Testis (tissue), 3 donors: ENCODE data around the gene CIB4. TPM values are rescaled to one million over a fixed set of nuclear protein-coding genes. Genes with fewer than 3 reads are reported as not detected.

Source experiments
- DNase-seq: peaks from one replicate; pipeline ENCODE4 v3.0.0-alpha.2; 2019
- H3K27ac ChIP-seq, 2 donors: fragments of 200-600 bp; sonication (generic); one replicate each; pipeline ENCODE4 v1.5.1; 2019
- H3K27me3 ChIP-seq: fragments of 200-600 bp; sonication (generic); one replicate; pipeline ENCODE4 v1.5.1; 2019
- H3K36me3 ChIP-seq: fragments of 200-600 bp; sonication (generic); one replicate; pipeline ENCODE4 v1.5.1; 2017; ENCODE audit warnings: low read depth; ENCODE audit errors: missing control alignments
- H3K4me1 ChIP-seq: fragments of 200-600 bp; sonication (generic); one replicate; pipeline ENCODE4 v1.5.1; 2019
- H3K4me3 ChIP-seq, 2 donors: fragments of 200-600 bp; sonication (generic); one replicate each; pipeline ENCODE4 v1.5.1; 2017 to 2019
- H3K9me3 ChIP-seq: fragments of 200-600 bp; sonication (generic); one replicate; pipeline ENCODE4 v1.5.1; 2017
- POLR2A ChIP-seq: fragments of 450-650 bp; IDR thresholded peaks from one replicate; pipeline ENCODE4 v1.6.1; 2017; ENCODE audit warnings: antibody characterized with exemption, mild to moderate bottlenecking, moderate library complexity
- WGBS, 2 donors: methylation state at CpG; one replicate each; pipeline ENCODE4 v1.1.5; 2018; 5-methylcytosine and 5-hydroxymethylcytosine counted together
- intact Hi-C: fragments of 100-400 bp; cut with DNase I; formaldehyde crosslinking; loops from one replicate; pipeline ENCODE4 v1.15.1; 2023; ENCODE audit warnings: low total_unique reads
- polyA plus RNA-seq: library from polyadenylated mRNA; stranded (reverse); fragments of 350-450 nt; fragmentation: Illumina TruSeq; extraction: RNeasy Lipid Tissue Mini Kit (QIAGEN cat#74804); gene quantifications from one replicate; pipeline ENCODE4 v1.2.3, GENCODE V29; 2014; ENCODE audit warnings: low read depth, low replicate concordance; ENCODE audit not compliant: insufficient read depth
- total RNA-seq, 2 donors: library from RNA; depleted of rRNA; stranded (reverse); fragments of >200 nt; gene quantifications; one replicate each; pipeline ENCODE4 v1.2.3, GENCODE V29; 2016
- TF ChIP-seq, protein P1 (sequence below), 3 experiments: fragments of 450-650 bp in 2 of 3; fragments of 200-600 bp in 1 of 3; sonication (generic) in 1 of 3; IDR thresholded peaks; one replicate each; pipeline ENCODE4 v1.5.1; 2016 to 2019; ENCODE audit warnings: antibody characterized with exemption in 3 of 3, mild to moderate bottlenecking in 2 of 3, moderate library complexity in 1 of 3

Gene CIB4
- total and polyA plus RNA-seq, 3 donors from 2014 or later, result 7.5 to 30.6 (median 8.7) TPM

- 89 to 93% methylated on average over 3 of the region's 3 CpGs for WGBS, 2 donors
- TF ChIP-seq, protein P1, sequence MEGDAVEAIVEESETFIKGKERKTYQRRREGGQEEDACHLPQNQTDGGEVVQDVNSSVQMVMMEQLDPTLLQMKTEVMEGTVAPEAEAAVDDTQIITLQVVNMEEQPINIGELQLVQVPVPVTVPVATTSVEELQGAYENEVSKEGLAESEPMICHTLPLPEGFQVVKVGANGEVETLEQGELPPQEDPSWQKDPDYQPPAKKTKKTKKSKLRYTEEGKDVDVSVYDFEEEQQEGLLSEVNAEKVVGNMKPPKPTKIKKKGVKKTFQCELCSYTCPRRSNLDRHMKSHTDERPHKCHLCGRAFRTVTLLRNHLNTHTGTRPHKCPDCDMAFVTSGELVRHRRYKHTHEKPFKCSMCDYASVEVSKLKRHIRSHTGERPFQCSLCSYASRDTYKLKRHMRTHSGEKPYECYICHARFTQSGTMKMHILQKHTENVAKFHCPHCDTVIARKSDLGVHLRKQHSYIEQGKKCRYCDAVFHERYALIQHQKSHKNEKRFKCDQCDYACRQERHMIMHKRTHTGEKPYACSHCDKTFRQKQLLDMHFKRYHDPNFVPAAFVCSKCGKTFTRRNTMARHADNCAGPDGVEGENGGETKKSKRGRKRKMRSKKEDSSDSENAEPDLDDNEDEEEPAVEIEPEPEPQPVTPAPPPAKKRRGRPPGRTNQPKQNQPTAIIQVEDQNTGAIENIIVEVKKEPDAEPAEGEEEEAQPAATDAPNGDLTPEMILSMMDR (IDR thresholded peaks at IDR 0.05), result no peak
- no peak for TF ChIP-seq POLR2A
Observed at GRCh38 chr2:26626606-26627005, 14.6 kb downstream of the CIB4 start.

DNA sequence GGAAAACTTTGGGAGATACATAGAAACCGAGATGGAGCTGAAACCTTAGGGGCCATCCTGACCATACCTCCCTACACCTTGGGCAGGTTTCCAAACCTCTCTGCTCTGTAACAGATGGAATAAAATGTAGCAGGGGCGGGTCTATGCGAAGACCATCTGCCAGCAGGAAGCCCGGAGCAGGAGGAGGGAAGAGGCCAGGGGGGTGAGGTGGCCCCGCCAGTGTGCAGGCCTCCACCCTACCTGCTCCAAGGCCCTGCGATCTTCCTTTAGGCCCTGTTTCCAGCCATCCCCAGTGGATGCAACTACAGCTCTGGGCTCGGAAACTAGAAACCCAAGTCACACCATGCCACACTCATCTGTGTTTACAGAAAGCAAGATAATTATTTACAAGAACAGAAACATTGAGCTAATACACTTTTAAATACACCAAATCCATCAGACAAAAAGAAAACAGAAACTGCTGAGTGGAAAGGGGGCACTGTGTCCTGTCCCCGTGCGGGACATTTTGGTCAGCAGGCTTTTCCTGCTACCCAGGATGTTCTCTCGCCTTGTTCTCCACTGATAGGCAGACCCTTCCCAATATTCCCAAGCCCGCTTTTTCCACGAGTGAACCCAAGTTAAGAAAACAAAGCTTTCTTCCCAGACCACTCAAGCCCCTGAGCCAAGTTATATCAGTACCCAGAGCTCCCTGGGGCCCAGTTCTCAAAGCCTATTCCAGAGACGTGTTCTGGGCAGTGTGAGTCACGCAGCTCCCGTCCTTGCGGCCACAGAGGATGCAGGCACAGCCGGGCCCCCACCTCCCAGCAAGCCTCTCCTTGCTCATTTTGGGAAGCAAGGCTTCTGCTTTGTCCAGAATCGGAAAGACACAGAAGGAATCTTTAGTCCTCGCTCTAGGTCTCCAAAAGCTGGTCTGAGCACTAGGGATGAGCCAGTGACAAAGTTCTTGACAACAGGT is 17.3 kb downstream of the CIB4 start:
- no peak overlapping the region for H3K4me3 ChIP-seq
- no peak for TF ChIP-seq POLR2A
- TF ChIP-seq, protein P1 (IDR thresholded peaks at IDR 0.05), result no peak
- intact Hi-C loops, result no loop called here
- H3K27ac ChIP-seq, result no peak overlapping the region
- H3K36me3 ChIP-seq, result no peaks in the 10 kb centered on the region
- no peaks in the 10 kb centered on the region for H3K9me3 ChIP-seq
- H3K4me1 ChIP-seq, result peaks cover 5% of the 10 kb centered on the region
- WGBS, 2 donors, result 58 to 70% methylated on average over 14 to 19 of the region's 19 CpGs
- DNase-seq, result peak; percentile 12
- H3K27me3 ChIP-seq, result no peaks in the 10 kb centered on the region

More at GRCh38 chr2:26626606-26627005, 14.6 kb downstream of the CIB4 start:
- Histone ChIP-seq H3K9me3 (no peaks in the 10 kb centered on the region), H3K27ac (no peak overlapping the region), H3K4me1 (peaks cover 5% of the 10 kb centered on the region), H3K36me3 (no peaks in the 10 kb centered on the region), H3K4me3 (no peak overlapping the region), H3K27me3 (no peaks in the 10 kb centered on the region)
- DNase-seq, result no peak
- intact Hi-C loops, result no loop called here

DNA sequence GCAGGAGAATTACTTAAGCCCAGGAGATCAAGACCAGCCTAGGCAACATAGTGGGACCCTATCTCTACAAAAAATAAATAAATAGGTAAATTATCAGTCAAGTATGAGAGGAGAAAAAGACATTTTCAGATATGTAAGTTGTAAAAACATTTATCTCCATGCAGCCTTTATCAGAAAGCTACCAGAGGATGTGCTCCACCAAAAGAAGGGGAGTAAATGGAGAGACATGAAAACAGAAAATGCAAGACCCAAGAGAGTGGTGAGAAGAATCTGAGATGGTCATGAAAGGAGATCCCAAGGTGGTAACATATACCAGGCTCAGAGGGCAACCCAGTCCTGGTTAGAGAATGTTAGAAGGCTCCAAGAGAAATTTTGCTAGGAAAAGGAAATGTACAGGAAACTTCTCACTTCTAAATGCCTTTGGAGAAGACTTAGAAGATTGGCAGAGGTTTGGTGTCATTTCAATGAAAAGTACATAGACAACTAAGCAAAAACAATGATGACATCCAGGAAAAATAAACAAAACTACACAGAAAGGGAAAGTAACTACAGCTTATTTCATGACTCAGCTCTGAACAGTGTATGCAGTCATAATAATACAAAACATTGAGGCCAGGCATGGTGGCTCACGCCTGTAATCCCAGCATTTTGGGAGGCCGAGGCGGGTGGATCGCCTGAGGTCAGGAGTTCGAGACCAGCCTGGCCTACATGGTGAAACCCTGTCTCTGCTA is 19.5 kb downstream of the CIB4 start:
- intact Hi-C loops, result no loop called here
- Histone ChIP-seq H3K27ac (no peak overlapping the region), H3K4me3 (no peak overlapping the region), H3K36me3 (no peaks in the 10 kb centered on the region), H3K27me3 (no peaks in the 10 kb centered on the region), H3K9me3 (no peaks in the 10 kb centered on the region), H3K4me1 (peaks cover 5% of the 10 kb centered on the region)
- 89 to 91% methylated on average over 5 of the region's 5 CpGs for WGBS, 2 donors
- DNase-seq, result no peak
- no peak for TF ChIP-seq POLR2A
- TF ChIP-seq, protein P1 (IDR thresholded peaks at IDR 0.05), result no peak

DNA sequence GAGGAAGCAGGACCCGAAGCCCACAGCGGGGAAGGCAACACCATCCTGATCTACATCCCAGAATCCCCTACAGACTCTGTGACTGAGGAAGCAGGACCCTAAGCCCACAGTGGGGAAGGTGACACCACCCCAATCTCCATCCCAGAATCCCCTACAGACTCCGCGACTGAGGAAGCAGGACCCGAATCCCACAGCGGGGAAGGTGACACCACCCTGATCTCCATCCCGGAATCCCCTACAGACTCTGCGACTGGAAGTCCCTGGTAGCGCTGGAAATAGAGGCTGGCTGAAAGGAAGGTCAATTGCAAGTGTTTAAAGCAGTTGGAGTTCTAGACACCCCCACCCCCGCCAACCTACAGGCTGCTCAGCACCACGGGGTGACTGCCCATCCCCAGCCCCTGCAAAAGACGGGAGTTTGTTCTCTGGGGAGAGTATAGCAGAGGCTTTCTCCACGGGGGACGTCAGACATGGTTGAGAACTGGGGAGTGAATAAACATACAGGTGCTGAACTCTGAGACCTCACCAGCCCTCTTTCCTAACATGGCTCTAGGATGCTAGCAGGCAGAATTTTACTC is 21.0 kb downstream of the CIB4 start:
- WGBS, 2 donors, result 71 to 73% methylated on average over 12 to 13 of the region's 14 CpGs
- no peak for TF ChIP-seq POLR2A
- TF ChIP-seq, protein P1 (IDR thresholded peaks at IDR 0.05), result no peak
- intact Hi-C loops, result no loop called here
- Histone ChIP-seq H3K36me3 (no peaks in the 10 kb centered on the region), H3K9me3 (no peaks in the 10 kb centered on the region), H3K27ac (no peak overlapping the region), H3K27me3 (no peaks in the 10 kb centered on the region), H3K4me1 (peaks cover 10% of the 10 kb centered on the region), H3K4me3 (no peak overlapping the region)
- no peak for DNase-seq
